HepG2 (cell line): ENCODE measurements around the gene TMEM125. TPM values are rescaled to one million over a fixed set of nuclear protein-coding genes. Genes with fewer than 3 reads are reported as not detected.
A peak's percentile ranks its signal among the peaks of the same experiment; 100 is the strongest.

Experiments used
- CCAR2 ChIP-seq: fragments of 200-400 bp; formaldehyde crosslinking; optimal IDR thresholded peaks from 2 replicates; pipeline ENCODE3; 2018; ENCODE audit warnings: low read depth, mild to moderate bottlenecking, low read length, moderate library complexity
- CEBPG ChIP-seq: IDR thresholded peaks from 2 replicates; pipeline ENCODE4 v1.6.1; 2016
- CHD4 ChIP-seq: fragments of 200-600 bp; sonication (generic); IDR thresholded peaks from 2 replicates; pipeline ENCODE4 v1.7.0; 2017; ENCODE audit warnings: mild to moderate bottlenecking, low read length, borderline replicate concordance
- HES4 ChIP-seq: sonication (generic); formaldehyde crosslinking; IDR thresholded peaks from 2 replicates; pipeline ENCODE4 v1.9.0; 2021; ENCODE audit warnings: mild to moderate bottlenecking, missing genetic modification reagents, borderline replicate concordance
- HMG20B ChIP-seq: conservative IDR thresholded peaks from 2 replicates; pipeline ENCODE4 v1.6.1; 2016; ENCODE audit warnings: missing genetic modification reagents, missing compliant biosample characterization
- HOXA7 ChIP-seq: sonication (generic); formaldehyde crosslinking; IDR thresholded peaks from 2 replicates; pipeline ENCODE4 v1.8.1; 2022; ENCODE audit warnings: mild to moderate bottlenecking, missing genetic modification reagents, moderate library complexity
- KAT7 ChIP-seq: IDR thresholded peaks from 2 replicates; pipeline ENCODE4 v1.6.1; 2018; ENCODE audit warnings: borderline replicate concordance, missing compliant biosample characterization
- MTF1 ChIP-seq: sonication (generic); formaldehyde crosslinking; IDR thresholded peaks from 2 replicates; pipeline ENCODE4 v1.5.0; 2020; ENCODE audit warnings: missing genetic modification reagents
- MYPOP ChIP-seq: sonication (generic); formaldehyde crosslinking; IDR thresholded peaks from 2 replicates; pipeline ENCODE4 v1.8.1; 2023; ENCODE audit warnings: mild to moderate bottlenecking, moderate library complexity, missing genetic modification reagents
- MZF1 ChIP-seq: sonication (generic); formaldehyde crosslinking; IDR thresholded peaks from 2 replicates; pipeline ENCODE4 v1.8.1; 2023; ENCODE audit warnings: mild to moderate bottlenecking, missing genetic modification reagents, borderline replicate concordance
- RARA ChIP-seq: IDR thresholded peaks from 2 replicates; pipeline ENCODE4 v1.6.1; 2016; ENCODE audit warnings: missing genetic modification reagents, missing compliant biosample characterization
- SALL2 ChIP-seq: sonication (generic); formaldehyde crosslinking; IDR thresholded peaks from 2 replicates; pipeline ENCODE4 v1.8.1; 2023; ENCODE audit warnings: mild to moderate bottlenecking, missing genetic modification reagents, inconsistent platforms
- ZFYVE20 ChIP-seq: sonication (generic); formaldehyde crosslinking; IDR thresholded peaks from 2 replicates; pipeline ENCODE4 v1.8.0; 2023; ENCODE audit warnings: low read depth, mild to moderate bottlenecking, moderate library complexity, missing genetic modification reagents, borderline replicate concordance
- ZNF280D ChIP-seq: sonication (generic); formaldehyde crosslinking; IDR thresholded peaks from 2 replicates; pipeline ENCODE4 v1.5.1; 2020; ENCODE audit warnings: mild to moderate bottlenecking, missing genetic modification reagents
- ZNF720 ChIP-seq: sonication (generic); formaldehyde crosslinking; IDR thresholded peaks from 2 replicates; pipeline ENCODE4 v1.4.0; 2020; ENCODE audit warnings: missing genetic modification reagents
- ZNF747 ChIP-seq: sonication (generic); formaldehyde crosslinking; IDR thresholded peaks from 2 replicates; pipeline ENCODE4 v1.8.1; 2023; ENCODE audit warnings: missing genetic modification reagents, mild to moderate bottlenecking, borderline replicate concordance
- ZSCAN22 ChIP-seq: sonication (generic); formaldehyde crosslinking; IDR thresholded peaks from 2 replicates; pipeline ENCODE4 v1.4.0; 2020; ENCODE audit warnings: mild to moderate bottlenecking, missing genetic modification reagents
- ZZZ3 ChIP-seq: sonication (generic); formaldehyde crosslinking; IDR thresholded peaks from 2 replicates; pipeline ENCODE4 v1.4.0; 2020; ENCODE audit warnings: missing genetic modification reagents, mild to moderate bottlenecking, borderline replicate concordance
- polyA plus RNA-seq, 8 experiments: library from polyadenylated mRNA; depleted of rRNA in 3 of 8; stranded (reverse) in 7 of 8; unstranded in 1 of 8; fragments of >200 nt; fragmentation: Illumina TruSeq in 4 of 8; extraction: Trizol in 4 of 8; gene quantifications; 2 replicates each; pipeline versions ENCODE4 v1.2.1 to v1.2.3, GENCODE V29; 2011 to 2016; ENCODE audit warnings: low read depth in 4 of 8, missing spikeins in 1 of 8, mixed read lengths in 1 of 8; ENCODE audit not compliant: insufficient read depth in 1 of 8
- total RNA-seq, 5 experiments: library from RNA; depleted of rRNA; stranded (reverse); fragments of >200 nt; fragmentation: Illumina TruSeq; extraction: Trizol; gene quantifications; 2 replicates each; pipeline ENCODE4 v1.2.3, GENCODE V29; 2016; ENCODE audit warnings: low read depth in 1 of 5
- TF ChIP-seq, protein P1 (sequence below): sonication (generic); formaldehyde crosslinking; IDR thresholded peaks from 2 replicates; pipeline ENCODE4 v1.4.0; 2020; ENCODE audit warnings: low read depth, mild to moderate bottlenecking, missing genetic modification reagents
- TF ChIP-seq, protein P2 (sequence below): sonication (generic); formaldehyde crosslinking; IDR thresholded peaks from 2 replicates; pipeline ENCODE4 v1.8.1; 2023; ENCODE audit warnings: missing genetic modification reagents, inconsistent platforms, borderline replicate concordance
- TF ChIP-seq, protein P3 (sequence below): IDR thresholded peaks from 2 replicates; pipeline ENCODE4 v1.6.1; 2012; ENCODE audit warnings: inconsistent platforms

The TMEM125 gene
- total and polyA plus RNA-seq, 2 of the 13 experiments (the other 11 are each of a cell fraction or from before 2014, with no cell fraction given) = 0.03 TPM; not detected in 1

DNA sequence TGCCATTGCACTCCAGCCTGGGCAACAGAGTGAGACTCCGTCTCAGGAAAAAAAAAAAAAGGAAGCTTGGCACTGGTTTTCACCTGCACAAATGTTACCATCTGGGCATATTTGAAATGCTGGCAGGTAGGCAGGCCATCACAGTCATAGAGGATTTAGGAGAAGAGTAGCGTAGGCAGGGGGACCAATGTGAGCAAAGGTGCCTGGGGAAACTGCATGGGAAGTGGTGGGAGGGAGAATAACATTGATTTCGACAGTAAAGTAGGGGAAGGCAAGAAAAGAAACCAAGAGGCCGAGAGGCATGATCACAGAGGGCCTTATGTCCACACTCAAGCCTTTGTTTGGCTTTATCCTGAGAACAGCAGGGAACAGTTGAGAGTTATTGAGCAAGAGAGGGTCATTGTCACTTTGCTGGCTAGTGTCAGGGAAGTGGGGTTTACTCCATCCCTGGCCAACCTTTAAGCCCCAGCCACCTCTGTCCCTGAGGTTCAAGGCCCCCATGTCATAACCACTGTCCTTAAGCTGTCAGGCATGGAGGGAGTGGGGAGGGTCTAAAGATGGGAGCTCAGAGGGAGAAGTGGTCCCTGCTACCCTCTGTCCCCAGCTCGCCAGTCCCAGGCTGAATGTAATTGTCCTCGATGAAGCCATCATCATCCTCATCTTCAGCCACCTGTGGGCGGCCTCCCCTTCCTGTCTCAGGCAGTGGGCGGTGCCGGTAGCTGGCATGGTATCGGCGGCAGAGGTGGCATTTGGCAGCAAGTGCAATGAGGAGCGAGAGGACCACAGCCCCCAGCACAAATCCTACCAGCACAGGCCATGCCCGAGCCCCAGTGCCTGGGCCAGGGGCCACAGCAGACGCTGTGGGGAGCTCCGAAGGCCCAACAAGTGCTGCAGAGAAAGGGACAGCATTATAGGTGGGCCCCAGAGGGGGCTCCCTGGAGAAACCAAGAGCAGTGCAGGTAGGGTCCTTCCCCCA is 12.7 kb downstream of the TMEM125 start (continued):
- no peak for TF ChIP-seq ZNF280D (CRISPR knock-in tag)
- peak; percentile 86 for TF ChIP-seq RARA (CRISPR knock-in tag)
- TF ChIP-seq CCAR2 = no peak
- no peak for TF ChIP-seq ZSCAN22 (CRISPR knock-in tag)
- TF ChIP-seq ZFYVE20 (CRISPR knock-in tag) = no peak
- no peak for TF ChIP-seq MZF1 (CRISPR knock-in tag)
- TF ChIP-seq, protein P1, sequence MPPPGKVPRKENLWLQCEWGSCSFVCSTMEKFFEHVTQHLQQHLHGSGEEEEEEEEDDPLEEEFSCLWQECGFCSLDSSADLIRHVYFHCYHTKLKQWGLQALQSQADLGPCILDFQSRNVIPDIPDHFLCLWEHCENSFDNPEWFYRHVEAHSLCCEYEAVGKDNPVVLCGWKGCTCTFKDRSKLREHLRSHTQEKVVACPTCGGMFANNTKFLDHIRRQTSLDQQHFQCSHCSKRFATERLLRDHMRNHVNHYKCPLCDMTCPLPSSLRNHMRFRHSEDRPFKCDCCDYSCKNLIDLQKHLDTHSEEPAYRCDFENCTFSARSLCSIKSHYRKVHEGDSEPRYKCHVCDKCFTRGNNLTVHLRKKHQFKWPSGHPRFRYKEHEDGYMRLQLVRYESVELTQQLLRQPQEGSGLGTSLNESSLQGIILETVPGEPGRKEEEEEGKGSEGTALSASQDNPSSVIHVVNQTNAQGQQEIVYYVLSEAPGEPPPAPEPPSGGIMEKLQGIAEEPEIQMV = no peak
- no peak for TF ChIP-seq ZZZ3 (CRISPR knock-in tag)
- TF ChIP-seq SALL2 (CRISPR knock-in tag) = no peak
- peak; percentile 64 for TF ChIP-seq HMG20B (CRISPR knock-in tag)
- TF ChIP-seq, protein P2, sequence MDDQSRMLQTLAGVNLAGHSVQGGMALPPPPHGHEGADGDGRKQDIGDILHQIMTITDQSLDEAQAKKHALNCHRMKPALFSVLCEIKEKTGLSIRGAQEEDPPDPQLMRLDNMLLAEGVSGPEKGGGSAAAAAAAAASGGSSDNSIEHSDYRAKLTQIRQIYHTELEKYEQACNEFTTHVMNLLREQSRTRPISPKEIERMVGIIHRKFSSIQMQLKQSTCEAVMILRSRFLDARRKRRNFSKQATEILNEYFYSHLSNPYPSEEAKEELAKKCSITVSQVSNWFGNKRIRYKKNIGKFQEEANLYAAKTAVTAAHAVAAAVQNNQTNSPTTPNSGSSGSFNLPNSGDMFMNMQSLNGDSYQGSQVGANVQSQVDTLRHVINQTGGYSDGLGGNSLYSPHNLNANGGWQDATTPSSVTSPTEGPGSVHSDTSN (CRISPR knock-in tag) = no peak
- TF ChIP-seq ZNF720 (CRISPR knock-in tag) = no peak
- no peak for TF ChIP-seq HES4 (CRISPR knock-in tag)
- peak; percentile 37; the same call in 1 of the 2 replicates for TF ChIP-seq CHD4
- TF ChIP-seq CEBPG = peak; percentile 97
- no peak for TF ChIP-seq KAT7 (CRISPR knock-in tag)
- no peak; the same call in 1 of the 2 replicates for TF ChIP-seq ZNF747 (CRISPR knock-in tag)
- TF ChIP-seq, protein P3, sequence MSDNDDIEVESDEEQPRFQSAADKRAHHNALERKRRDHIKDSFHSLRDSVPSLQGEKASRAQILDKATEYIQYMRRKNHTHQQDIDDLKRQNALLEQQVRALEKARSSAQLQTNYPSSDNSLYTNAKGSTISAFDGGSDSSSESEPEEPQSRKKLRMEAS = peak; percentile 69
- TF ChIP-seq MTF1 (CRISPR knock-in tag) = no peak
- TF ChIP-seq HOXA7 (CRISPR knock-in tag) = no peak
- TF ChIP-seq MYPOP (CRISPR knock-in tag) = no peak
